SH-SY5Y (cell line): Measurements from ENCODE around the gene C1QL1.

Source experiments
- GATA2 ChIP-seq: IDR thresholded peaks from 2 replicates; pipeline ENCODE4 v1.6.1; 2011; ENCODE audit warnings: mild to moderate bottlenecking, low read depth, low read length
- GATA3 ChIP-seq: IDR thresholded peaks from 2 replicates; pipeline ENCODE4 v1.6.1; 2011; ENCODE audit warnings: low read depth, mild to moderate bottlenecking, low read length, moderate library complexity

GRCh38 chr17:44967907-44968224 lies 237 bp downstream of the C1QL1 start:
- TF ChIP-seq GATA3 (no peak), GATA2 (no peak)
